ENCODE results near the gene OR7D2.
"Not testable (repeated sequence)": the region's sequence is repeated elsewhere in the genome, so short reads cannot be mapped to it uniquely, and the experiment has no call there.

The OR7D2 gene

GRCh38 chr19:9178901-9179300 lies at the start of gene OR7D2:
Gene OR7D2 (plus strand): TSS chr19:9178979. CDS start chr19:9185782, 6,803 bp downstream.
- DNase-seq (ENCODE audit: low spot score) = no peak

GRCh38 chr19:9130965-9131364 lies 47.8 kb upstream of the OR7D2 start:
- no peak for DNase-seq (ENCODE audit: low spot score)

- no peak for DNase-seq (ENCODE audit: low spot score)
Measured at GRCh38 chr19:9132422-9132821, 46.4 kb upstream of the OR7D2 start.

- no peak for DNase-seq (ENCODE audit: low spot score)
Measured at GRCh38 chr19:9139609-9140158, 39.1 kb upstream of the OR7D2 start.

GRCh38 chr19:9140159-9140874 lies 38.5 kb upstream of the OR7D2 start, which contains the start of gene ZNF317:
Gene ZNF317 (plus strand): TSS chr19:9140397. CDS start chr19:9156017, 15,620 bp downstream.
- peak; percentile 93 for DNase-seq (ENCODE audit: low spot score)

- no peak for DNase-seq (ENCODE audit: low spot score)
Measured at GRCh38 chr19:9144920-9145319, 33.9 kb upstream of the OR7D2 start.

- DNase-seq (ENCODE audit: low spot score) = no peak
Measured at GRCh38 chr19:9146882-9147281, 31.9 kb upstream of the OR7D2 start.

- no peak for DNase-seq (ENCODE audit: low spot score)
Measured at GRCh38 chr19:9148697-9149096, 30.1 kb upstream of the OR7D2 start.

- DNase-seq (ENCODE audit: low spot score) = no peak
Measured at GRCh38 chr19:9149997-9150396, 28.8 kb upstream of the OR7D2 start.

- no peak for DNase-seq (ENCODE audit: low spot score)
Measured at GRCh38 chr19:9150650-9151049, 28.1 kb upstream of the OR7D2 start.

GRCh38 chr19:9151367-9151766 lies 27.4 kb upstream of the OR7D2 start:
- DNase-seq (ENCODE audit: low spot score) = no peak

- no peak for DNase-seq (ENCODE audit: low spot score)
Measured at GRCh38 chr19:9155591-9155990, 23.2 kb upstream of the OR7D2 start.

- no peak for DNase-seq (ENCODE audit: low spot score)
Measured at GRCh38 chr19:9156304-9156703, 22.5 kb upstream of the OR7D2 start.

GRCh38 chr19:9159891-9160290 lies 18.9 kb upstream of the OR7D2 start:
- no peak for DNase-seq (ENCODE audit: low spot score)

GRCh38 chr19:9161427-9161826 lies 17.4 kb upstream of the OR7D2 start:
- DNase-seq (ENCODE audit: low spot score) = no peak

- no peak for DNase-seq (ENCODE audit: low spot score)
Measured at GRCh38 chr19:9165261-9165660, 13.5 kb upstream of the OR7D2 start.

GRCh38 chr19:9166846-9167245 lies 11.9 kb upstream of the OR7D2 start:
- no peak for DNase-seq (ENCODE audit: low spot score)

- no peak for DNase-seq (ENCODE audit: low spot score)
Measured at GRCh38 chr19:9171393-9171991, 7.3 kb upstream of the OR7D2 start.

GRCh38 chr19:9175326-9175725 lies 3.5 kb upstream of the OR7D2 start:
- no peak for DNase-seq (ENCODE audit: low spot score)

- no peak for DNase-seq (ENCODE audit: low spot score)
Measured at GRCh38 chr19:9183000-9183399, 4.2 kb downstream of the OR7D2 start.

- no peak for DNase-seq (ENCODE audit: low spot score)
Measured at GRCh38 chr19:9187191-9187590, 8.4 kb downstream of the OR7D2 start.

GRCh38 chr19:9189535-9189934 lies 10.8 kb downstream of the OR7D2 start:
- DNase-seq (ENCODE audit: low spot score) = no peak

- not testable (repeated sequence) for DNase-seq (ENCODE audit: low spot score)
Measured at GRCh38 chr19:9198044-9198443, 19.3 kb downstream of the OR7D2 start.
